WTC11 (cell line): ENCODE results near the gene CCR2.

Source experiments
- EMX1 ChIP-seq: fragments of 250-450 bp; sonication (Bioruptor Pico); IDR thresholded peaks from 2 replicates; pipeline ENCODE4 v1.8.0; 2021; ENCODE audit warnings: mild to moderate bottlenecking
- ETV6 ChIP-seq: sonication (generic); formaldehyde crosslinking; IDR thresholded peaks from 2 replicates; pipeline ENCODE4 v1.8.1; 2022; ENCODE audit warnings: mild to moderate bottlenecking, missing genetic modification reagents
- MYBL2 ChIP-seq: sonication (generic); formaldehyde crosslinking; IDR thresholded peaks from 2 replicates; pipeline ENCODE4 v1.8.1; 2023; ENCODE audit warnings: mild to moderate bottlenecking, moderate library complexity, missing genetic modification reagents
- ZBTB21 ChIP-seq: sonication (generic); formaldehyde crosslinking; IDR thresholded peaks from 2 replicates; pipeline ENCODE4 v1.8.1; 2023; ENCODE audit warnings: mild to moderate bottlenecking, missing genetic modification reagents, borderline replicate concordance
- TF ChIP-seq, protein P1 (sequence below): sonication (generic); formaldehyde crosslinking; IDR thresholded peaks from 2 replicates; pipeline ENCODE4 v1.8.1; 2022; ENCODE audit warnings: low read depth, missing genetic modification reagents, borderline replicate concordance
- TF ChIP-seq, protein P2 (sequence below): fragments of 200-600 bp; IDR thresholded peaks from 2 replicates; pipeline ENCODE4 v1.8.0; 2022; ENCODE audit warnings: antibody characterized with exemption
- TF ChIP-seq, protein P3 (sequence below): sonication (generic); formaldehyde crosslinking; IDR thresholded peaks from 2 replicates; pipeline ENCODE4 v1.8.1; 2023; ENCODE audit warnings: mild to moderate bottlenecking, moderate library complexity, missing genetic modification reagents
- TF ChIP-seq, protein P4 (sequence below): sonication (generic); formaldehyde crosslinking; IDR thresholded peaks from 2 replicates; pipeline ENCODE4 v1.8.0; 2022; ENCODE audit warnings: mild to moderate bottlenecking, missing genetic modification reagents

DNA sequence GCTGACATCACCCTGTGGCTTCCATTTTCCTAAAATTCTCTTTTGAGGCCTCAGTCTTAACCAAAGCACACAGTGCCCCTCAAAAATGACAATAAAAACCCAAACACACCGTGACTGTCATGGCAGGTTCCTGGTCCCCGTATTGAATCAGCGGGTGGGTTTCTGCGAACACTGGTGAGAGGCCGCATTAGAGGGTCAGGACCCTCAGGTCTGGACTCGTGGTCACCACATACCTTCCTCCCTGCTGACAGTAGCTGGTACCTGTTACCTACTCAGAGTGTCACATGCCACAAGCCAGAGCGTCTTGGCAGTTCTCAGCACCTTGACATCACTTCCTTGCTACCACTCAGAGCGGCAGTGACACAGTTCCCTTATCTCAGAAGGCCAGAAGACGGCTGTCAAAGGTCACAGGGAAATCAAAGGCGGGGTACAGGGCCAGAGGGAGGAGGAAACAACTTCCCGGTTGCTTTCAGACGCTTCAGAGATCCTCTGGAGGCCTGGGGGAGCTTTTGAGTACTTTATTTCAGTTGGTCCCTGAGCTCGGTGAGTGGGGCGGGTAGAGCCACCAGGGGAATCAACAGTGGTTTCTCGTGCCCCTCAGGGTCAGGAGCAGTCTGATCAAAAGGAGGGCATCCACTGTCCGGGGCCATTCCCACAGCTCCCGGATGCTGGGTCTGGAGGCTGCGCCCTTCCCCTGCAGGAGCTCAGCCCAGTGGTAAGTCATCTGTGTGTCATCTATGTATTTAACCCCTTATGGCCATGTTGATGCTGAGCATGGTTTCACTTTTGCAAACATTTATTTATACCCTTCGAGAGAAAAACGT is 53.1 kb downstream of the CCR2 start, which contains the start of the genes CCR5AS and CCRL2:
- TF ChIP-seq, protein P1, sequence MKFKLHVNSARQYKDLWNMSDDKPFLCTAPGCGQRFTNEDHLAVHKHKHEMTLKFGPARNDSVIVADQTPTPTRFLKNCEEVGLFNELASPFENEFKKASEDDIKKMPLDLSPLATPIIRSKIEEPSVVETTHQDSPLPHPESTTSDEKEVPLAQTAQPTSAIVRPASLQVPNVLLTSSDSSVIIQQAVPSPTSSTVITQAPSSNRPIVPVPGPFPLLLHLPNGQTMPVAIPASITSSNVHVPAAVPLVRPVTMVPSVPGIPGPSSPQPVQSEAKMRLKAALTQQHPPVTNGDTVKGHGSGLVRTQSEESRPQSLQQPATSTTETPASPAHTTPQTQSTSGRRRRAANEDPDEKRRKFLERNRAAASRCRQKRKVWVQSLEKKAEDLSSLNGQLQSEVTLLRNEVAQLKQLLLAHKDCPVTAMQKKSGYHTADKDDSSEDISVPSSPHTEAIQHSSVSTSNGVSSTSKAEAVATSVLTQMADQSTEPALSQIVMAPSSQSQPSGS (CRISPR knock-in tag) = no peak
- TF ChIP-seq, protein P2, sequence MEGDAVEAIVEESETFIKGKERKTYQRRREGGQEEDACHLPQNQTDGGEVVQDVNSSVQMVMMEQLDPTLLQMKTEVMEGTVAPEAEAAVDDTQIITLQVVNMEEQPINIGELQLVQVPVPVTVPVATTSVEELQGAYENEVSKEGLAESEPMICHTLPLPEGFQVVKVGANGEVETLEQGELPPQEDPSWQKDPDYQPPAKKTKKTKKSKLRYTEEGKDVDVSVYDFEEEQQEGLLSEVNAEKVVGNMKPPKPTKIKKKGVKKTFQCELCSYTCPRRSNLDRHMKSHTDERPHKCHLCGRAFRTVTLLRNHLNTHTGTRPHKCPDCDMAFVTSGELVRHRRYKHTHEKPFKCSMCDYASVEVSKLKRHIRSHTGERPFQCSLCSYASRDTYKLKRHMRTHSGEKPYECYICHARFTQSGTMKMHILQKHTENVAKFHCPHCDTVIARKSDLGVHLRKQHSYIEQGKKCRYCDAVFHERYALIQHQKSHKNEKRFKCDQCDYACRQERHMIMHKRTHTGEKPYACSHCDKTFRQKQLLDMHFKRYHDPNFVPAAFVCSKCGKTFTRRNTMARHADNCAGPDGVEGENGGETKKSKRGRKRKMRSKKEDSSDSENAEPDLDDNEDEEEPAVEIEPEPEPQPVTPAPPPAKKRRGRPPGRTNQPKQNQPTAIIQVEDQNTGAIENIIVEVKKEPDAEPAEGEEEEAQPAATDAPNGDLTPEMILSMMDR = no peak
- TF ChIP-seq, protein P3, sequence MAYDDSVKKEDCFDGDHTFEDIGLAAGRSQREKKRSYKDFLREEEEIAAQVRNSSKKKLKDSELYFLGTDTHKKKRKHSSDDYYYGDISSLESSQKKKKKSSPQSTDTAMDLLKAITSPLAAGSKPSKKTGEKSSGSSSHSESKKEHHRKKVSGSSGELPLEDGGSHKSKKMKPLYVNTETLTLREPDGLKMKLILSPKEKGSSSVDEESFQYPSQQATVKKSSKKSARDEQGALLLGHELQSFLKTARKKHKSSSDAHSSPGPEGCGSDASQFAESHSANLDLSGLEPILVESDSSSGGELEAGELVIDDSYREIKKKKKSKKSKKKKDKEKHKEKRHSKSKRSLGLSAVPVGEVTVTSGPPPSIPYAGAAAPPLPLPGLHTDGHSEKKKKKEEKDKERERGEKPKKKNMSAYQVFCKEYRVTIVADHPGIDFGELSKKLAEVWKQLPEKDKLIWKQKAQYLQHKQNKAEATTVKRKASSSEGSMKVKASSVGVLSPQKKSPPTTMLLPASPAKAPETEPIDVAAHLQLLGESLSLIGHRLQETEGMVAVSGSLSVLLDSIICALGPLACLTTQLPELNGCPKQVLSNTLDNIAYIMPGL (CRISPR knock-in tag) = no peak
- no peak for TF ChIP-seq ETV6 (CRISPR knock-in tag)
- TF ChIP-seq MYBL2 (CRISPR knock-in tag) = no peak
- no peak for TF ChIP-seq ZBTB21 (CRISPR knock-in tag)
- no peak for TF ChIP-seq EMX1 (CRISPR knock-in tag)
- TF ChIP-seq, protein P4, sequence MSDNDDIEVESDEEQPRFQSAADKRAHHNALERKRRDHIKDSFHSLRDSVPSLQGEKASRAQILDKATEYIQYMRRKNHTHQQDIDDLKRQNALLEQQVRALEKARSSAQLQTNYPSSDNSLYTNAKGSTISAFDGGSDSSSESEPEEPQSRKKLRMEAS (CRISPR knock-in tag) = no peak
